ENCODE measurements around the gene STK24. TPM values are rescaled to one million over a fixed set of nuclear protein-coding genes. Genes with fewer than 3 reads are reported as not detected.

Gene STK24
- total and polyA plus RNA-seq, 10 of the 15 experiments (the other 5 are each of a cell fraction or from before 2014, with no cell fraction given), result 7.5 to 115 (median 52.9) TPM

GRCh38 chr13:98549728-98550317 is 27.1 kb downstream of the STK24 start (continued):
- TF ChIP-seq KAT2A (conservative IDR thresholded peaks at IDR 0.05; ENCODE audit: control insufficient read depth, low read depth, low read length) (no peak), HDGF (IDR thresholded peaks at IDR 0.05) (no peak), GABPA (IDR thresholded peaks at IDR 0.05; ENCODE audit: low read depth) (no peak), YBX1 (IDR thresholded peaks at IDR 0.05) (no peak), MEF2B (IDR thresholded peaks at IDR 0.05; ENCODE audit: partially characterized antibody, poor library complexity, severe bottlenecking) (no peak), POLR2AphosphoS5 (IDR thresholded peaks at IDR 0.05; ENCODE audit: low read length) (no peak), E4F1 (IDR thresholded peaks at IDR 0.05; ENCODE audit: borderline replicate concordance, partially characterized antibody) (no peak), ELK1 (IDR thresholded peaks at IDR 0.05; ENCODE audit: low read depth, low read length) (no peak), ZNF217 (IDR thresholded peaks at IDR 0.05) (no peak), NR2C2 (IDR thresholded peaks at IDR 0.05; ENCODE audit: borderline replicate concordance, control insufficient read depth, insufficient read length, low read depth) (no peak), EGR1 (IDR thresholded peaks at IDR 0.05; ENCODE audit: borderline replicate concordance in 1 of 2, low read depth in 2 of 2, low read length in 2 of 2) (no peak), PAX8 (IDR thresholded peaks at IDR 0.05) (no peak), ZBED1 (IDR thresholded peaks at IDR 0.05; ENCODE audit: borderline replicate concordance) (no peak), TCF3 (IDR thresholded peaks at IDR 0.05; ENCODE audit: borderline replicate concordance, insufficient read depth, low read depth, low read length) (no peak), IRF3 (IDR thresholded peaks at IDR 0.05) (no peak), SKIL (IDR thresholded peaks at IDR 0.05; ENCODE audit: low read depth, poor library complexity, severe bottlenecking) (no peak), SP1 (IDR thresholded peaks at IDR 0.05; ENCODE audit: low read depth, low read length) (no peak), BCL3 (IDR thresholded peaks at IDR 0.05; ENCODE audit: borderline replicate concordance, insufficient read depth, low read depth, low read length, poor library complexity, severe bottlenecking) (no peak), EP300 (IDR thresholded peaks at IDR 0.05; ENCODE audit: borderline replicate concordance in 1 of 2, control insufficient read depth in 1 of 2, low read depth in 2 of 2, low read length in 2 of 2) (0 out of 4 replicates have a peak, but pooled peaks of 1 of the 2 experiments have one; percentile 17), RBBP5 (conservative IDR thresholded peaks at IDR 0.05) (no peak), ZNF622 (IDR thresholded peaks at IDR 0.05) (no peak), NFYB (IDR thresholded peaks at IDR 0.05; ENCODE audit: insufficient read depth, low read depth, low read length) (no peak)
